ENCODE results near the gene DSG2. TPM values are rescaled to one million over a fixed set of nuclear protein-coding genes. Genes with fewer than 3 reads are reported as not detected.

The DSG2 gene
- total and polyA plus RNA-seq, 2 of the 4 experiments (the other 2 are of a cell fraction) = 1.8 to 2.3 TPM

GRCh38 chr18:31566576-31567306, 68.8 kb downstream of the DSG2 start:
- Histone ChIP-seq H3K27me3 (ENCODE audit: control insufficient read depth, insufficient read depth, low read length) (no peaks in the 10 kb centered on the region), H4K20me1 (ENCODE audit: insufficient read depth, low read length) (no peaks in the 10 kb centered on the region), H2BK15ac (ENCODE audit: low read depth, low read length) (no peak overlapping the region), H4K8ac (ENCODE audit: low read depth in 2 of 2, low read length in 2 of 2) (no peak overlapping the region), H3K4ac (ENCODE audit: low read depth, low read length) (no peak overlapping the region), H3K27ac (ENCODE audit: insufficient read depth, low read length) (no peak overlapping the region), H3K36me3 (ENCODE audit: control insufficient read depth, insufficient read depth, low read length) (no peaks in the 10 kb centered on the region), H3K9me3 (ENCODE audit: control insufficient read depth, insufficient read depth, low read length) (no peaks in the 10 kb centered on the region), H3K23ac (ENCODE audit: low read depth, low read length) (no peak overlapping the region), H3K18ac (ENCODE audit: low read depth, low read length) (no peak overlapping the region), H4K91ac (ENCODE audit: insufficient read depth, low read depth, low read length) (no peak overlapping the region), H2BK5ac (ENCODE audit: low read depth, low read length, poor library complexity, severe bottlenecking) (no peak overlapping the region), H3K9me1 (ENCODE audit: insufficient read depth, low read length) (no peaks in the 10 kb centered on the region), H3K14ac (replicated peaks; ENCODE audit: low read depth, low read length) (no peak overlapping the region), H3K4me2 (ENCODE audit: low read depth, low read length) (no peak overlapping the region), H2AFZ (replicated peaks; ENCODE audit: low read length, poor library complexity) (no peak overlapping the region), H4K5ac (ENCODE audit: low read depth, low read length) (no peak overlapping the region), H3K79me1 (ENCODE audit: low read depth in 1 of 2, low read length in 2 of 2) (no peaks in the 10 kb centered on the region), H3K56ac (ENCODE audit: extremely low read depth, insufficient read depth, low read length) (no peak overlapping the region), H2BK120ac (ENCODE audit: low read depth, low read length) (no peak overlapping the region), H2AK9ac (replicated peaks; ENCODE audit: low read depth, low read length, poor library complexity) (no peak overlapping the region), H3K4me3 (ENCODE audit: insufficient read depth, low read depth, low read length) (no peak overlapping the region), H3K9ac (ENCODE audit: low read depth, low read length) (no peak overlapping the region), H3K4me1 (ENCODE audit: control insufficient read depth, insufficient read depth, low read length) (no peaks in the 10 kb centered on the region), H2AK5ac (ENCODE audit: low read depth, low read length) (no peak overlapping the region), H2BK20ac (ENCODE audit: low read depth, low read length) (no peak overlapping the region)
- TF ChIP-seq ELK1 (IDR thresholded peaks at IDR 0.05; ENCODE audit: borderline replicate concordance, low read depth, low read length) (no peak), MAFK (IDR thresholded peaks at IDR 0.05; ENCODE audit: low read depth, low read length) (no peak), NFE2L2 (IDR thresholded peaks at IDR 0.05; ENCODE audit: low read depth, low read length) (no peak), CEBPB (IDR thresholded peaks at IDR 0.05; ENCODE audit: low read depth, low read length) (no peak), CTCF (conservative IDR thresholded peaks at IDR 0.05; ENCODE audit: low read depth, low read length) (no peak), USF2 (IDR thresholded peaks at IDR 0.05; ENCODE audit: low read depth, low read length) (no peak), RCOR1 (IDR thresholded peaks at IDR 0.05; ENCODE audit: insufficient replicate concordance, low read length) (no peak), FOS (IDR thresholded peaks at IDR 0.05; ENCODE audit: low read depth, low read length) (no peak), RFX5 (IDR thresholded peaks at IDR 0.05; ENCODE audit: low read depth, low read length) (no peak), POLR2A (IDR thresholded peaks at IDR 0.05; ENCODE audit: low read depth, low read length) (no peak)
- POLR2A ChIA-PET (ENCODE audit: unreplicated experiment) = interaction anchor here (0.6 kb wide), 1 partner anchor 12 kb away, joined by 4 read pairs; no protein-coding TSS in a partner anchor
- no peak for DNase-seq
- CTCF ChIA-PET = no interaction called here
- in situ Hi-C loops (cut with MboI; ENCODE audit: low sequenced_read_pairs) = loop anchor here (25.0 kb wide), 2 partner anchors 246 to 396 kb away; no protein-coding TSS in a partner anchor
- no peak for ATAC-seq (ENCODE audit: low read depth)
- intact Hi-C loops (cut with micrococcal nuclease) = no loop called here
- BruUV-seq (replicated peaks) = no TSS peak
- dilution Hi-C loops (cut with HindIII; ENCODE audit: low sequenced_read_pairs, unreplicated experiment) = no loop called here
- WGBS, 2 experiments (ENCODE audit: extremely low coverage in 2 of 2, insufficient read length in 1 of 2) = 51% methylated on average over 2 of the region's 4 CpGs; no CpG with 5 or more reads in 1 of the 2 experiments

Data from IMR-90 (cell line).